Mesenchymal stem cell (in vitro differentiated cells and primary cell): ENCODE measurements around the gene SPANXN4. TPM values are rescaled to one million over a fixed set of nuclear protein-coding genes. Genes with fewer than 3 reads are reported as not detected.

Experiments
- DNase-seq: peaks from one replicate; pipeline ENCODE4 v3.0.0-alpha.2; 2013
- H2AFZ ChIP-seq: one replicate; pipeline ENCODE4 v1.6.1; 2013; ENCODE audit warnings: low read depth, mild to moderate bottlenecking, control low read depth, inconsistent platforms, low read length, moderate library complexity
- H2AK5ac ChIP-seq: 2 replicates; pipeline ENCODE4 v1.6.1; 2013; ENCODE audit warnings: low read length, moderate library complexity, mild to moderate bottlenecking, inconsistent platforms; ENCODE audit not compliant: severe bottlenecking
- H2BK120ac ChIP-seq: one replicate; pipeline ENCODE4 v1.6.1; 2013; ENCODE audit warnings: low read depth, mild to moderate bottlenecking, inconsistent platforms, low read length, moderate library complexity
- H2BK12ac ChIP-seq, 2 experiments: one replicate each; pipeline ENCODE4 v1.6.1; 2013; ENCODE audit warnings: inconsistent platforms in 2 of 2, low read length in 2 of 2, mild to moderate bottlenecking in 2 of 2, moderate library complexity in 2 of 2, control low read depth in 1 of 2
- H2BK15ac ChIP-seq: one replicate; pipeline ENCODE4 v1.6.1; 2013; ENCODE audit warnings: mild to moderate bottlenecking, low read depth, inconsistent platforms; ENCODE audit not compliant: poor library complexity, severe bottlenecking
- H2BK5ac ChIP-seq: 2 replicates; pipeline ENCODE4 v1.6.1; 2013; ENCODE audit warnings: low read depth, mild to moderate bottlenecking, low read length, control low read depth, inconsistent platforms; ENCODE audit not compliant: poor library complexity, severe bottlenecking
- H3K14ac ChIP-seq, 2 experiments: one replicate each; pipeline ENCODE4 v1.6.1; 2013; ENCODE audit warnings: inconsistent platforms in 2 of 2, low read length in 2 of 2, control low read depth in 1 of 2, mild to moderate bottlenecking in 1 of 2, moderate library complexity in 1 of 2
- H3K18ac ChIP-seq, 2 experiments: one replicate each; pipeline ENCODE4 v1.6.1; 2013; ENCODE audit warnings: inconsistent platforms in 2 of 2, low read length in 2 of 2, control low read depth in 1 of 2, low read depth in 1 of 2, mild to moderate bottlenecking in 1 of 2
- H3K23ac ChIP-seq, 2 experiments: one replicate each; pipeline ENCODE4 v1.6.1; 2013; ENCODE audit warnings: inconsistent platforms in 2 of 2, low read length in 2 of 2, mild to moderate bottlenecking in 2 of 2, moderate library complexity in 2 of 2, control low read depth in 1 of 2
- H3K27ac ChIP-seq: 2 replicates; pipeline ENCODE4 v1.5.1; 2013; ENCODE audit warnings: mild to moderate bottlenecking, moderate library complexity, low read length, control low read depth, inconsistent platforms; ENCODE audit not compliant: poor library complexity, severe bottlenecking
- H3K27me3 ChIP-seq, 2 experiments: 2 replicates each; pipeline versions ENCODE4 v1.6.1 to v1.7.0; 2013; ENCODE audit warnings: low read length in 2 of 2, mild to moderate bottlenecking in 2 of 2, moderate library complexity in 2 of 2, control low read depth in 1 of 2, inconsistent platforms in 1 of 2; ENCODE audit not compliant: control insufficient read depth in 1 of 2, insufficient read depth in 1 of 2
- H3K36me3 ChIP-seq, 2 experiments: 2 replicates each; pipeline versions ENCODE4 v1.6.1 to v1.7.0; 2013; ENCODE audit warnings: low read length in 2 of 2, control low read depth in 1 of 2, inconsistent platforms in 1 of 2, low read depth in 1 of 2, mild to moderate bottlenecking in 1 of 2; ENCODE audit not compliant: insufficient read depth in 2 of 2, control insufficient read depth in 1 of 2
- H3K4ac ChIP-seq, 2 experiments: one replicate each; pipeline ENCODE4 v1.6.1; 2013; ENCODE audit warnings: inconsistent platforms in 2 of 2, low read length in 2 of 2, mild to moderate bottlenecking in 2 of 2, moderate library complexity in 2 of 2, control low read depth in 1 of 2, low read depth in 1 of 2
- H3K4me1 ChIP-seq: 2 replicates; pipeline ENCODE4 v1.6.1; 2013; ENCODE audit warnings: low read depth, low read length, control low read depth; ENCODE audit not compliant: control insufficient read depth, insufficient read depth
- H3K4me2 ChIP-seq: 2 replicates; pipeline ENCODE4 v1.6.1; 2013; ENCODE audit warnings: low read length, mild to moderate bottlenecking, inconsistent platforms; ENCODE audit not compliant: poor library complexity, severe bottlenecking
- H3K4me3 ChIP-seq, 2 experiments: 2 replicates each; pipeline versions ENCODE4 v1.5.1 to v1.7.0; 2013; ENCODE audit warnings: low read length in 2 of 2, mild to moderate bottlenecking in 2 of 2, control low read depth in 1 of 2, low read depth in 1 of 2; ENCODE audit not compliant: insufficient read depth in 1 of 2
- H3K79me1 ChIP-seq: replicated peaks from 2 replicates; pipeline ENCODE4 v1.6.1; 2013; ENCODE audit warnings: mild to moderate bottlenecking, control low read depth, low read length, inconsistent platforms; ENCODE audit not compliant: poor library complexity, severe bottlenecking
- H3K9ac ChIP-seq: 2 replicates; pipeline ENCODE4 v1.7.0; 2013; ENCODE audit warnings: mild to moderate bottlenecking, low read length, moderate library complexity
- H3K9me3 ChIP-seq: 2 replicates; pipeline ENCODE4 v1.7.0; 2013; ENCODE audit warnings: mild to moderate bottlenecking, low read length; ENCODE audit not compliant: control insufficient read depth
- H4K8ac ChIP-seq: one replicate; pipeline ENCODE4 v1.6.1; 2013; ENCODE audit warnings: inconsistent platforms, mild to moderate bottlenecking, low read length, moderate library complexity
- H4K91ac ChIP-seq: one replicate; pipeline ENCODE4 v1.6.1; 2013; ENCODE audit warnings: mild to moderate bottlenecking, low read length, inconsistent platforms
- WGBS: methylation state at CpG from one replicate; pipeline ENCODE4 v1.1.7; 2013; ENCODE audit warnings: mixed read lengths; 5-methylcytosine and 5-hydroxymethylcytosine counted together
- polyA plus RNA-seq, 2 experiments: library from polyadenylated mRNA; stranded (reverse); fragments of 200-250 nt; gene quantifications; one replicate each; pipeline ENCODE4 v1.2.3, GENCODE V29; 2013

SPANXN4 gene, protein sequence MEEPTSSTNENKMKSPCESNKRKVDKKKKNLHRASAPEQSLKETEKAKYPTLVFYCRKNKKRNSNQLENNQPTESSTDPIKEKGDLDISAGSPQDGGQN
- polyA plus RNA-seq (2013, experiment 1 of 2) = not detected
- not detected for polyA plus RNA-seq (2013, experiment 2 of 2)

DNA sequence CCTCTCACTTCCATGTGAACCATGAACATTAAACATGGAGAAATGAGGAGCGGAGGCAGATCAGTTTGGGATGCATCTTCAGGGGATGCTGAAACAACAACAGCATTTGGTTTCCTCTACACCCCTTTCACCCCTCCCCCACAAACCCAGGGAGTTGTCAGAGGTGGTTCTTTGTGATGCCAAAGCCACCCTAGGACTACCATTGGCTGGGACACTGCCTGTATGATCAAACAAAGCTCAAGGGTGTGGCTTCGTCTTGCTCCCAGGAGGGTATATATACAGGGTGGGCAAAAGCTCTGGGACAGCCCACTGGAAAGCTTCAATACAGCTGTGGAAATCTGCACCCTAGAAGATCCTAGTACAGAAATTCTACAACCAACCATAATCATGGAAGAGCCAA, at the start of gene SPANXN4:
TSS of gene SPANXN4 (plus strand) at position 301 of the 400 bp plus-strand sequence. CDS start at position 388, 87 bp downstream.
- Histone ChIP-seq H2BK5ac (no peak within 1 kb of the TSS), H3K14ac (no peak within 1 kb of the TSS), H3K4ac (no peak within 1 kb of the TSS), H2AK5ac (no peak within 1 kb of the TSS), H3K9me3 (peaks cover 3% of the 10 kb centered on the region), H3K23ac (no peak within 1 kb of the TSS), H4K8ac (no peak within 1 kb of the TSS), H3K4me1 (no peaks in the 10 kb centered on the region), H3K4me3 (no peak within 1 kb of the TSS), H3K27ac (no peak within 1 kb of the TSS), H2BK12ac (no peak within 1 kb of the TSS), H3K36me3 (no peaks in the 10 kb centered on the region), H4K91ac (no peak within 1 kb of the TSS), H3K27me3 (no peaks in the 10 kb centered on the region), H3K18ac (no peak within 1 kb of the TSS), H3K79me1 (no peaks in the 10 kb centered on the region), H2AFZ (no peak within 1 kb of the TSS), H2BK120ac (no peak within 1 kb of the TSS), H3K9ac (no peak within 1 kb of the TSS), H2BK15ac (no peak within 1 kb of the TSS), H3K4me2 (no peak within 1 kb of the TSS)
- 80% methylated on average over 1 of the region's 2 CpGs for WGBS
- DNase-seq = no peak

DNA sequence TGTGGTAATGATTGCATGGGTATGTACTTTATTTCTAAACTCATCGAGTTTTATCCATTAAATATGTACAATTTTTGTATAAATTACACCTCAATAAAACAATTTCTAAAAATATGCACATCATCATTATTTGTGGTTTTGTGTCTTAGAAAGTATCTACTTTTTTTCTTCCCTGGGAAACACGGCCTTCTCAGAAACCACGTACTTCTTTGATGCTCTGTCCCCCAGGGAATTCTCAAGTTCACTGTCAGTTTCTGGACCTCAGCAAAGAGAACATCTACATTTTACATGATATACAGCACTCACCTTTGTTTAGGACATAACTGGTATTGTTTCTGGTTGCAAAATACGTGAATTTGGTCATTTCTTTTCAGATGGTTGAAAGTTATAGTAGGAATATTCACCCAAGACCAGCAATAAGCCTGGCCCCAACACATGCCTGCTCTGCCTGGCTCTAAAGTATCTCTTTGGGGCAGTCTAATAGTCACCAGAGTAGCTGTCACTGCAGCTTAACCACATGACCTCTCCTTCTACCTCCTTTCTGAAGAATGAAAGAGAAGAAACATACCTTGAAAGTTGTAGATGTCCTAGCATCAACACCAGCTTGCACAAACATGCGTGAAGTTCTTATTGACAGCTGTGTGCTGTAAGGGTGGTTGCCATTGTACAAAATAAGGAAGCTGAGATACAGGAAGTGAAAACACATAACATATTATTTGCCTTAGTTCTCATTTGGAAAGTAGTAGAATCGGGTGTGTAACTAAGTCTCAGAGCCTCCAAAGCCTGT, 48.4 kb upstream of the SPANXN4 start:
- Histone ChIP-seq H4K8ac (no peak overlapping the region), H2AK5ac (no peak overlapping the region), H3K36me3 (no peaks in the 10 kb centered on the region), H3K14ac (no peak overlapping the region), H4K91ac (no peak overlapping the region), H3K27ac (no peak overlapping the region), H3K23ac (no peak overlapping the region), H2BK5ac (no peak overlapping the region), H2AFZ (no peak overlapping the region), H3K27me3 (no peaks in the 10 kb centered on the region), H3K18ac (no peak overlapping the region), H3K9me3 (peaks cover 5% of the 10 kb centered on the region), H2BK120ac (no peak overlapping the region), H3K9ac (no peak overlapping the region), H3K4me3 (no peak overlapping the region), H2BK15ac (no peak overlapping the region), H3K4ac (no peak overlapping the region), H2BK12ac (no peak overlapping the region), H3K79me1 (no peaks in the 10 kb centered on the region), H3K4me2 (no peak overlapping the region), H3K4me1 (no peaks in the 10 kb centered on the region)
- WGBS = 86% methylated on average over 2 of the region's 6 CpGs
- no peak for DNase-seq

DNA sequence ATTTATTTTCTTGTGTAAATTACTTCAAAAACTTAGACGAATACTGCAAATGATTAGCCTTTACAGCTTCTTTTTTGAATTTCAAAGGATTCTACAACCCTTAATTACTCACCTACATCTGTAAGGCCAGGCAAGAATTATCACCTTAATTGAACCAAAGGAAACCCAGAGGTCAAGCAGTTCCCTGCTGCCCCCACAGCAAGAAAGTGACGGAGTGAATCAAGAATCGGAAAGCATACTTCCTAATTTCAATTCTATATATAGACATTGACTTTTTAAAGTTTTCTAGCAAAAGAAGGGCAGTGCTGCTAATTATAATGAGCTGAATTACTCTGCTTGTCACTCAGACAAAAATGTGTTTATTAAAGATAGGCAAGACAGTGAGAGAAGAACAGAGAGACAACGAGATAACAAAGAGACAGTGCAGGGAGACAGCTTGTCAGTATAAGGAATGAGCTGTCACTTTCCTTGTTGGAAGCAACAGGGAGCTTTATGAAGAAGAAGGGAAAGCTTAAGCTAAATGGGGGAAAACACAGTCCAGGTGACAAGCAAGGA, 47.5 kb upstream of the SPANXN4 start:
- Histone ChIP-seq H3K23ac (no peak overlapping the region), H3K18ac (no peak overlapping the region), H2BK15ac (no peak overlapping the region), H3K79me1 (no peaks in the 10 kb centered on the region), H4K8ac (no peak overlapping the region), H3K9ac (no peak overlapping the region), H3K27me3 (no peaks in the 10 kb centered on the region), H2BK5ac (no peak overlapping the region), H3K4me3 (no peak overlapping the region), H3K4me1 (no peaks in the 10 kb centered on the region), H4K91ac (no peak overlapping the region), H3K4ac (no peak overlapping the region), H3K27ac (no peak overlapping the region), H2BK120ac (no peak overlapping the region), H3K4me2 (no peak overlapping the region), H2BK12ac (no peak overlapping the region), H3K36me3 (no peaks in the 10 kb centered on the region), H2AFZ (no peak overlapping the region), H3K9me3 (peaks cover 5% of the 10 kb centered on the region), H2AK5ac (no peak overlapping the region), H3K14ac (no peak overlapping the region)
- DNase-seq = no peak
- WGBS = 47% methylated on average over 2 of the region's 4 CpGs

DNA sequence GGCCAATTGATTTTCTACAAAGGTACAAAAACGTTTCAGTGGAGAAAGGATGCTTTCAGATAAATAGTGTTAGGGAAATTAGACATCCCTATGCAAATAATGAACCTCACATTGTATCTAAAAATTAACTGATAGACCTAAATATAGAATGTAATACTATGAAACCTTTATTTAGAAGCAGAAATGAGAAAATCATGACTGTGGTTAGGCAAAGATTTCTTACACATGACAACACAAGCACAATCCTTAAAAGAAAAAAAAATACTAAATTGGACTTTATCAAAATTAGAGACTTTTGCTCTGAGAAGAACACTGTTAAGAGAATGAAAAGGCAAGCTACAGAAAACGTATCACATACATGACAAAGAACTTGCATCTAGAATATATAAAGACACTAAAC, 43.0 kb upstream of the SPANXN4 start:
- Histone ChIP-seq H3K27me3 (no peaks in the 10 kb centered on the region), H4K8ac (no peak overlapping the region), H2BK5ac (no peak overlapping the region), H3K27ac (no peak overlapping the region), H3K18ac (no peak overlapping the region), H3K4me2 (no peak overlapping the region), H2AK5ac (no peak overlapping the region), H4K91ac (no peak overlapping the region), H2BK120ac (no peak overlapping the region), H3K36me3 (no peaks in the 10 kb centered on the region), H2AFZ (no peak overlapping the region), H2BK12ac (no peak overlapping the region), H3K4me1 (no peaks in the 10 kb centered on the region), H3K4ac (no peak overlapping the region), H3K23ac (no peak overlapping the region), H3K14ac (no peak overlapping the region), H2BK15ac (no peak overlapping the region), H3K9ac (no peak overlapping the region), H3K79me1 (no peaks in the 10 kb centered on the region), H3K4me3 (no peak overlapping the region), H3K9me3 (peaks cover 5% of the 10 kb centered on the region)
- WGBS = no CpG with 5 or more reads among the region's 2 CpGs
- DNase-seq = no peak
